MM.1S (cell line): ENCODE results near the gene TMEM9.

Experiments used
- DNase-seq: peaks from one replicate; pipeline ENCODE4 v3.0.0-alpha.2; 2015
- H2AFZ ChIP-seq: fragments of 300-600 bp; sonication (generic); 2 replicates; pipeline ENCODE4 v1.6.0; 2016; ENCODE audit warnings: antibody characterized with exemption, low read length
- H3F3A ChIP-seq: fragments of 300-600 bp; sonication (generic); 2 replicates; pipeline ENCODE4 v1.6.1; 2016; ENCODE audit warnings: mild to moderate bottlenecking, antibody characterized with exemption, low read length, moderate library complexity, mixed read lengths; ENCODE audit not compliant: insufficient read depth
- H3K27ac ChIP-seq: fragments of 300-600 bp; sonication (generic); 2 replicates; pipeline ENCODE4 v1.5.1; 2016; ENCODE audit warnings: mild to moderate bottlenecking, low read length
- H3K27me3 ChIP-seq: fragments of 300-600 bp; sonication (generic); replicated peaks from 2 replicates; pipeline ENCODE4 v1.6.0; 2016; ENCODE audit warnings: low read length; ENCODE audit not compliant: insufficient read depth
- H3K36me3 ChIP-seq: fragments of 300-600 bp; sonication (generic); replicated peaks from 2 replicates; pipeline ENCODE4 v1.6.1; 2016; ENCODE audit warnings: mild to moderate bottlenecking, low read length, mixed read lengths; ENCODE audit not compliant: insufficient read depth
- H3K4me1 ChIP-seq: fragments of 300-600 bp; sonication (generic); 2 replicates; pipeline ENCODE4 v1.6.1; 2016; ENCODE audit warnings: low read length, mixed read lengths
- H3K4me2 ChIP-seq: fragments of 300-600 bp; sonication (generic); 2 replicates; pipeline ENCODE4 v1.6.0; 2016; ENCODE audit warnings: low read depth, low read length
- H3K4me3 ChIP-seq: fragments of 300-600 bp; sonication (generic); 2 replicates; pipeline ENCODE4 v1.5.1; 2016; ENCODE audit warnings: low read length, mixed read lengths
- H3K79me2 ChIP-seq: fragments of 300-600 bp; sonication (generic); 2 replicates; pipeline ENCODE4 v1.6.1; 2016; ENCODE audit warnings: mixed run types, low read length, mixed read lengths
- H3K9ac ChIP-seq: fragments of 300-600 bp; sonication (generic); 2 replicates; pipeline ENCODE4 v1.6.1; 2016; ENCODE audit warnings: low read length, mixed read lengths
- H3K9me2 ChIP-seq: fragments of 300-600 bp; sonication (generic); replicated peaks from 2 replicates; pipeline ENCODE4 v1.6.1; 2016; ENCODE audit warnings: mild to moderate bottlenecking, low read length, mixed read lengths; ENCODE audit not compliant: insufficient read depth
- H3K9me3 ChIP-seq: fragments of 300-600 bp; sonication (generic); replicated peaks from 2 replicates; pipeline ENCODE4 v1.6.1; 2016; ENCODE audit warnings: mild to moderate bottlenecking, low read length, mixed read lengths; ENCODE audit not compliant: insufficient read depth
- H4K20me1 ChIP-seq: fragments of 300-600 bp; sonication (generic); 2 replicates; pipeline ENCODE4 v1.6.1; 2016; ENCODE audit warnings: mild to moderate bottlenecking, low read length, moderate library complexity, mixed read lengths; ENCODE audit not compliant: insufficient read depth
- EZH2 ChIP-seq: fragments of 300-600 bp; sonication (generic); optimal IDR thresholded peaks from 2 replicates; pipeline ENCODE3; 2017; ENCODE audit warnings: low read depth, mild to moderate bottlenecking, antibody characterized with exemption, low read length, mixed read lengths
- EZH2phosphoT487 ChIP-seq: fragments of 300-600 bp; sonication (generic); IDR thresholded peaks from 2 replicates; pipeline ENCODE4 v1.6.1; 2018; ENCODE audit warnings: antibody characterized with exemption, low read length
- TF ChIP-seq, protein P1 (sequence below): fragments of 300-600 bp; sonication (generic); IDR thresholded peaks from 2 replicates; pipeline ENCODE4 v1.5.1; 2016; ENCODE audit warnings: antibody characterized with exemption, low read length, mixed read lengths

Gene TMEM9

DNA sequence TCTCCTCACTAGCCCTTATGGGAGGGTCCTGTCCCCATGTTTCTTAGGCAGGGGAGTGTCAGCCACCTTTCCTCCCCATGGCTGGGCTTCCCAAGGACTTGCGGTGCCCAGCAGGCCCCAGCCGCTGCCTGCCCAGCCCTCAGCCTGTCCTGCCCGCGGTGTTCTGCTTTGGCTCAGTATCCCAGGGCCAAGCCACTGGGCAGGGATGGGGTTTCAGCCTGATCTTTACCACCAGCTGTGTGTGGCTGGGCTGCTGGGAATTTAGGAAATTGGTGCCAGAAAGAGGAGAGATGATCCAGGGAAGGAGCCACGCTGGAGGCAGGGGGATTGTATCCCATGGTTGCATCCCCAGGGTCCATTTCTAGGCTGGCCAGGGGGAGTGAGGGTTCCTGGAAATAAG lies 29.5 kb upstream of the TMEM9 start:
- DNase-seq = no peak
- Histone ChIP-seq H4K20me1 (no peaks in the 10 kb centered on the region), H2AFZ (no peak overlapping the region), H3F3A (no peaks in the 10 kb centered on the region), H3K9ac (no peak overlapping the region), H3K4me2 (no peak overlapping the region), H3K79me2 (no peaks in the 10 kb centered on the region), H3K4me3 (no peak overlapping the region), H3K4me1 (no peaks in the 10 kb centered on the region), H3K9me3 (no peaks in the 10 kb centered on the region), H3K36me3 (no peaks in the 10 kb centered on the region), H3K27ac (no peak overlapping the region), H3K9me2 (no peaks in the 10 kb centered on the region), H3K27me3 (no peaks in the 10 kb centered on the region; the same call in 1 of the 2 replicates)
- TF ChIP-seq, protein P1, sequence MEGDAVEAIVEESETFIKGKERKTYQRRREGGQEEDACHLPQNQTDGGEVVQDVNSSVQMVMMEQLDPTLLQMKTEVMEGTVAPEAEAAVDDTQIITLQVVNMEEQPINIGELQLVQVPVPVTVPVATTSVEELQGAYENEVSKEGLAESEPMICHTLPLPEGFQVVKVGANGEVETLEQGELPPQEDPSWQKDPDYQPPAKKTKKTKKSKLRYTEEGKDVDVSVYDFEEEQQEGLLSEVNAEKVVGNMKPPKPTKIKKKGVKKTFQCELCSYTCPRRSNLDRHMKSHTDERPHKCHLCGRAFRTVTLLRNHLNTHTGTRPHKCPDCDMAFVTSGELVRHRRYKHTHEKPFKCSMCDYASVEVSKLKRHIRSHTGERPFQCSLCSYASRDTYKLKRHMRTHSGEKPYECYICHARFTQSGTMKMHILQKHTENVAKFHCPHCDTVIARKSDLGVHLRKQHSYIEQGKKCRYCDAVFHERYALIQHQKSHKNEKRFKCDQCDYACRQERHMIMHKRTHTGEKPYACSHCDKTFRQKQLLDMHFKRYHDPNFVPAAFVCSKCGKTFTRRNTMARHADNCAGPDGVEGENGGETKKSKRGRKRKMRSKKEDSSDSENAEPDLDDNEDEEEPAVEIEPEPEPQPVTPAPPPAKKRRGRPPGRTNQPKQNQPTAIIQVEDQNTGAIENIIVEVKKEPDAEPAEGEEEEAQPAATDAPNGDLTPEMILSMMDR = no peak
- TF ChIP-seq EZH2phosphoT487 (no peak), EZH2 (no peak)

DNA sequence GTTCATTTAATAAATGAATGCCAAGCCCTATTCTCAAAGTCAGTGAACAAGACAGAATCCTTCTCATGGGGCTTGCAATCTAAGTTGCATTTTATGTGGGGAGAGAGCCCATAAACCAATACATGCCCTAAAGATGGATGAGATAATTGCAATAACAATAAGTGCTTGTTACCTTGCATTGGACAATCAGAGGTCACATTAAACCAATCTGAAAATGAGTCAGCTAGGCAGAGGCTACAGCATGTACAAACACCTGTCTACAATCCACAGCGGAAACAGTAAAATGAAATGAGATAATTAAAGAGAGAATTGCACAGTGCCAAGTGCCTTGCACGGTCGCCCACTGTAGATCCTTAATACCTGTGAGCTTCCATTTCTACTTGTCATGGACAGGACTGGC lies 28.9 kb upstream of the TMEM9 start:
- H3F3A ChIP-seq = no peaks in the 10 kb centered on the region
- no peak overlapping the region for H3K4me3 ChIP-seq
- no peaks in the 10 kb centered on the region for H4K20me1 ChIP-seq
- H3K79me2 ChIP-seq = no peaks in the 10 kb centered on the region
- H3K9me2 ChIP-seq = no peaks in the 10 kb centered on the region
- H3K4me2 ChIP-seq = no peak overlapping the region
- H2AFZ ChIP-seq = no peak overlapping the region
- no peak for DNase-seq
- TF ChIP-seq, protein P1 = no peak
- no peak for TF ChIP-seq EZH2phosphoT487
- TF ChIP-seq EZH2 = no peak
- H3K27ac ChIP-seq = no peak overlapping the region
- no peaks in the 10 kb centered on the region for H3K36me3 ChIP-seq
- H3K9ac ChIP-seq = no peak overlapping the region
- H3K4me1 ChIP-seq = no peaks in the 10 kb centered on the region
- no peaks in the 10 kb centered on the region; the same call in 1 of the 2 replicates for H3K27me3 ChIP-seq
- H3K9me3 ChIP-seq = no peaks in the 10 kb centered on the region

DNA sequence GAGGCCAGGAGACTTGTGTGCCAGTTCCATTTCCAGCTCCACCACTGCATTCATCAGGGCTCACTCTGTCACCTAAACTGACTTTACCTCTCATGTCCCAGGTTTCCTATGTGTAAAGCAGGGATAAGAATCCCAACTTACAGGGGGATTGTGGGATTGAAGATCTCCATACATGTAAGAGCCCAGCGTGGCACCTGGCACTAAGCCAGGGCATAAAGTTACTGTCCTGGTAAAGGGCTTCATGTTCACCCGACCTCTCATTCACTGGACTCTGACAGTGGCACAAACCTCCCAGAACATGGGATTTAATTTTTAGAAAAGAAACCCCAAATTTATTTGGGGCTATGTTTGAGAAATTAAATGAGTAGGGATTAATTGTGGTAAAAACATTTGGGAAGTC lies 27.5 kb upstream of the TMEM9 start:
- no peak overlapping the region for H3K9ac ChIP-seq
- no peaks in the 10 kb centered on the region for H3F3A ChIP-seq
- no peaks in the 10 kb centered on the region for H4K20me1 ChIP-seq
- H2AFZ ChIP-seq = no peak overlapping the region
- H3K9me2 ChIP-seq = no peaks in the 10 kb centered on the region
- TF ChIP-seq, protein P1 = no peak
- no peak for TF ChIP-seq EZH2
- TF ChIP-seq EZH2phosphoT487 = no peak
- DNase-seq = no peak
- no peak overlapping the region for H3K4me3 ChIP-seq
- H3K4me2 ChIP-seq = no peak overlapping the region
- H3K27me3 ChIP-seq = no peaks in the 10 kb centered on the region; the same call in 1 of the 2 replicates
- no peaks in the 10 kb centered on the region for H3K9me3 ChIP-seq
- no peaks in the 10 kb centered on the region for H3K79me2 ChIP-seq
- no peaks in the 10 kb centered on the region for H3K36me3 ChIP-seq
- H3K27ac ChIP-seq = no peak overlapping the region
- H3K4me1 ChIP-seq = no peaks in the 10 kb centered on the region
